HG02870 (cell line): ENCODE measurements around the gene HRNR.
"Not testable (repeated sequence)": the region's sequence is repeated elsewhere in the genome, so short reads cannot be mapped to it uniquely, and the experiment has no call there.

Source experiments
- ATAC-seq: cut with Tn5 transposase; IDR thresholded peaks from one replicate; pipeline ENCODE4 v1.9.1; 2021; ENCODE audit warnings: mild to moderate bottlenecking, moderate library complexity; ENCODE audit not compliant: unreplicated experiment

The HRNR gene

DNA sequence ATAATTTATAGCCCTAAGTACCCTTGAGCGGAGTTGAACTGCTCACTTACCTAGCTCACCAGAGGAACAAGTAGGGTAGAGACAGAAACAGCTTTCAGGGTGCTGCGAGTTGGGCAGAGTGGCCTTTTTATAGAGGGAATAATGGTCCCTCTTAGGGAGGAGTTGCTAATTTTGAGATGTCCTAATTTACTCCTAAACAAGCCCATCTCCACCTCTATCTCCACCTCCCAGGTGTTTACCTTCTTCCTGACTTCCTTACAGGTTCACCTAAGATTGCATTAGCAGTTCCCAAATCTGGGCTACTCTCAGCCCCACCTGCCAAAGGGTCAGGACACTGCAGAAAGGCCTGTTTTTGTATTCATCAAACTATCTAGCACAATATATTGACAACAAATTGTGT lies at the start of gene HRNR:
Gene HRNR, minus strand, starts transcription at position 101 of the 400 bp plus-strand sequence. CDS start 940 bp downstream, outside the sequence.
- ATAC-seq = no peak

DNA sequence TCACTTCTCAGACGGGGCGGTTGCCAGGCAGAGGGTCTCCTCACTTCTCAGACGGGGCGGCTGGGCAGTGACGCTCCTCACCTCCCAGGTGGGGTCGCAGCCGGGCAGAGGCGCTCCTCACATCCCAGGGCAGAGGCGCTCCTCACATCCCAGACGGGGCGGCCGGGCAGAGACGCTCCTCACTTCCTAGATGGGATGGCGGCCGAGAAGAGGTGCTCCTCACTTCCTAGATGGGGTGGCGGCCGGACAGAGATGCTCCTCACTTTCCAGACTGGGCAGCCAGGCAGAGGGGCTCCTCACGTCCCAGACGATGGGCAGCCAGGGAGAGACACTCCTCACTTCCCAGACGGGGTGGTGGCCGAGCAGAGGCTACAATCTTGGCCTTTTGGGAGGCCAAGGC lies 32.4 kb upstream of the HRNR start:
- ATAC-seq = not testable (repeated sequence)

DNA sequence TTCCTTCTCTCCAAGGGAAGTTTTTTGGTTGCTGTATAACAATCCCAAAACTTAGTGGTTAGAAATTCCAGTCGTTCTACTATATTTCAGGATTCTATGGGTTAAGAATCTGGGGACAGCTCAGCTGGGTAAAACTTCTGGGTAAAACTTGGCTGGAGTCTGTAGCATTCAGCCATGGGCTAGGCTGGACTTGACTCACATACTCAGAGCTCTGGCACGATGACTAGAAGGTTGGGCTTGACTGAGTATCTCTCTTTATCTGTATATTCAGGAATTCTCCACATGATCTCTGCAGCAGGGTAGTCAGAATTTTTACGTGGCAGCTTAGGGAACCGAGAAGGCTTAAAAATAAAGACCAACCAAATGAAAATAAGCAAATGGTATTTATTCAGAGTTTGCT lies 28.2 kb upstream of the HRNR start:
- no peak for ATAC-seq

DNA sequence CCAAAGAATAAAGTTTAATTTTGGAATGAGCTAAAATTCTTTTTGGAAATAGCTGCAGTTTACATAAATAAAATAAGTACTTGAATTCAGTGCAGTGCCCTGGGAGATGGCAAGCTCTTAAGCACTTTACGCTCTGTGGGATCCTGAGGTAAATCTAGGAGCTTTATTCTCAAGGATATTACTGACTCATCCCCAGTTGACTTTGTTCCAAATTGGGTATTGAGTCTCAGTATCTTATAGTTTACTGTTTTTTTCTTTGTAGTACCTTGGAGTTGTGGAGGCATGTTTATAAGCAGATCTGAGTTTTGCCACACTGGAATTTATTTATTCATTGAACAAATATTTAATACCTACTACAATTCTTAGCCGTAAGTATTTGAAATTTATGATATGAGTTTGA lies 27.4 kb upstream of the HRNR start:
- ATAC-seq = no peak

DNA sequence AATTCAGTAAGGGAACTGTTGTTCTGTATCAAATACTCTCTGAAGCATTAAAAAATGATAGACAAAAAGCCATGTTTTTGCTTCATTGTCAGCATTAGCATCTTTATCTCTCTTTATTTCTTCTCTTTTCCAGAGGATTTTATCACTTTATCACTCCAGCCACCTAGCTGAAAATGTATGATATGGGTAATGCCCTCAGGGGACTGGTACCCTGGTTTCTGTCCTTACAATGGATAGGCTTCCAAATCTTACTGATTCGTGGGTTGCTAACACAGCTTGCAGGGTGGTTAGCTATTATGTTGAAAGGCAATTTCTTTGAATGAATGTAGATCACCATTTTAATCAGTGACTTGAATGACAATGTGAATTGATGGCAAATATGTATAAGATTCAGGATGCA lies 23.3 kb upstream of the HRNR start:
- ATAC-seq = no peak

DNA sequence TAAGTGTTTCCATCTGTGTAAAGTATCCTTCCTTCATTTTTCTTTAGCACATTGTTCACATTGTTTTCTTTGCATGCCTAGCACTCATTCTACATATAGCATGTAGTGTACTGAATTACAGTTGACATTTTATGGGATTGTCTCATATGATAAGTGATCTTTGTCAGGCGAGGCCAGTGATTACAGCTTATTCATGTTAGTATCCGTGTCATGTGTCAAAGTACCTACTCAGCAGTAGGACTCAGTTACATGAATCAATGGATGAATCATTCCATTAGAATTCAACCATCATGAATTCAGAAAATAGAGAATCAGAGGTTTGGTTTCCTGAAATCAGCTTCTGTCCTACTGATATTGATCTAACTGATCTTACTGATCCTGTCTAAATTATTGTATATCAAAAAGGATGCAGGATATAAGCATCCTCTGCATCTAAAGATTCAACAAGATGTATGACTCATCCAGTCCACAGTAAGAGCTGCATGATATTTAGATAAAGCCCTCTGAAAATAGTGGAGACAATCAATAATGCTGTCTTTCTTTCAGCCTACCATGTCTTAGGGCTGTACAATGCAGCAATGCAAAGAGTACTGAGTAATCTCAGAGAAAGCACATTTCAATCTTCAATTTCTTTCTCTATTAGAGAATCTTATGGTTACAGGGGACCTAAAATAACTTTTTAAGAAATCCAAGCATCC lies 20.7 kb upstream of the HRNR start:
- ATAC-seq = no peak

DNA sequence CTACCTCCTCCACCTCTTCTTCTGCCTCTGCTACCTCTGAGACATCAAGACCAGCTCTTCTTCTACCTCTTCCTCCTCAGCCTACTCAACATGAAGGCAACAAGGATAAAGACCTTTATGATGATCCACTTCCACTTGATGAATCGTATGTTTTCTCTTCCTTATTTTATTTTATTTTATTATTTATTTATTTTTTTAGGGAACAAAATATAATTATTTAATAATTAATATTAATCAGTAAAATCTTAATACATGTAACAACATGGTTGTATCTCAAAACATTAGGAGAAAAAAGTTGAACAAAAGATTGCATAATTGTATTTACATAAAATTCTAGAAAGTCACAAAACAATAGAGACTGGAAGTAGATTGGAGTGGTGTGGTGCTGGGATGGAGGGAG lies 13.1 kb upstream of the HRNR start:
- ATAC-seq = no peak

DNA sequence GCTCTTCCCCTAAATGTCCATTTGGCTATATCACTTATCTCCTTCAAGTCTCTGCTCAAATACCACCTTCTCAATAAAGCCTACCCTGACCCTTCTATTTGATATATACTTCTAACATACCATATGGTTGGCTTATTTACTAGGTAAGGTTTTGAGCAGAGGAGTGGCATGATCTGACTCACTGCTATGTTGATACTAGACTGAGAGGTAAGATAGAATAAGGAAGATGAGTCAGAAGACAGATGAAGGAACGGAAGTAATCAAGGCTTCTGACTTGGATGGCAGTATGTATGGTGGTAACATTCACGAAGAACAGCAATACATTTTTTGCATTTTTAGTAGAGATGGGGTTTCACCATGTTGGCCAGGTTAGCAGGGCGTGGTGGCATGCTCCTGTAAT lies 4.8 kb upstream of the HRNR start:
- no peak for ATAC-seq

DNA sequence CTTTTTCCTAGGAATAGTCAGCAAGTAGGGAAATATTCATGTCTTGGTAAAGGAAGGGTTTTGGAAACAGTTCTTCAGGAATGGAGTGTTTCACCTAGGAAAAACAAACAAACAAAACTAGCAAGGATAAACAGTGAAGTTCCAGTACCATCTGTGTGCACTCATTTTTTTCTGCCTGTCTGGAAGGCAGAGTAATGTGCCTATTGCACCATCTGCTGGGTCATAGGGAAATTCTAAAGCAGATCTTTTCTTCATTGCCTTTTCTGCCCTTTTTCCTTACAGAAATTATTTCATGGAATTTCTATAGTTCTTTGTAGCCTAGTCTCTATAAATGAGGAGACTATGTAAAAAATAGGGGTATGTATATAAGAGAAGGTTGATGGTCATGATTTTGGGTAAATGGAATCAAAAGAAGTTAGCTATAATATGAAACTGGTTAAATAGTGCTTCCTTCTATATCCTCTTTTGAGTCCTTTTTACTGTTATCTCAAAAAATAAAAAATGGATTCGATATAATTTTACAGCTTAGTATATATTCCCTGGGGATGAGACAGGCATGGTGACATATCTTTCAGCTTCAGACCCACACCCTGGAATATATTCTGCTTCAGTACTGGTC lies 3.4 kb upstream of the HRNR start:
- ATAC-seq = no peak

DNA sequence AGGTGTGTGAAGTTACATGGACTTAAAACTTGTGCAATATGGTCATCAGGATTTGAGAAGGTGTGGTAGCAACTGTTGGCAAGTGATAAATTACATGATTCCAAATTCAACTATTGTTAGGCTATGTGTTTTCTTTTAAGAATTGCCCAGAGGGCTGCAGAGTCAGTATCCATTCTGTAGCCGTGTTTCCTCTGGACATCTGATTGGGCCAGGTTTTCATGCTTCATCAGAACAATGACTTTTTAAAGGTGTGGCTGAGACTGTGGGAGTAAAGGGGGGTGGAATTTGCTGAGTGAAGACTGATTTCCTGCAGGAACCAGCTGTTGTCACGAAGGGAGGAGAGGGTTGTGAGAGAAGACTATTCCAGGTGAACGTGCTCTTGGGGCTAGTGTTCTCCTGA lies 1.7 kb upstream of the HRNR start:
- no peak for ATAC-seq

DNA sequence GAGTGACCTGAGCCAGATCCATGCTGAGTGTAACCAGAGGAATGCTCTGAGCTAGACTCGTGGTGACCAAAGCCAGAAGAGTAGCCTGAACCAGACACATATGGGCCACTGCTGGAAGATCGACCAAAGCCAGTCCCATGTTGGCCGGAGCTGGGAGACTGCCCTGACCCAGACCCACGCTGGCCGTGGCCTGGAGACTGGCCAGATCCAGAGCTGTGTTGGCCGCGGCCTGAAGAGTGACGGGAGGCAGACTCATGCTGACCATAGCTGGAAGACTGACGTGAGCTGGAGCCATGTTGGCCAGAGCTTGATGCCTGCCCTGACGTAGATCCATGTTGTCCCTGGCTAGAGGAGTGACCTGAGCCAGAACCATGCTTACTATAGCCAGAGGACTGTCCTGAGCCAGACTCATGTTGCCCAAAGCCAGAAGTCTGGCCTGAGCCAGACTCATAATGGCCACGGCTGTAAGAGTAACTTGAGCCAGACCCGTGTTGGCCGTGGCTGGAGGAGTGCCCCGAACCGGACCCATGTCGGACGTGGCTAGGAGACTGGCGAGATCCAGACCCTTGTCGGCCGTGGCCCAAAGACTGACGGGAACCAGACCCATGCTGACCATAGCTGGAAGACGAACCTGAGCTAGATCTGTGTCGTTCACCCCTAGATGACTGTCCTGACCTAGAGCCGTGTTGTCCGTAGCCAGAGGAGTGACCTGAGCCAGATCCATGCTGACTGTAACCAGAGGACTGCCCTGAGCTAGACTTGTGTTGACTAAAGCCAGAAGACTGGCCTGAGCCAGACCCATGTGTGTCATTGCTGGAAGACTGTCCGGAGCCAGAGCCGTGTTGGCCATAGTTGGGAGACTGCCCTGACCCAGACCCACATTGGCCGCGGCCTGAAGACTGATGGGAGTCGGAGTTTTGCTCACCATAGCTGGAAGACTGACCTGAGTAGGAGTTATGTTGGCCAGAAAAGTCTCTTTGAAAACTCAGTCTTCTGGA lies 3.5 kb downstream of the HRNR start:
- no peak for ATAC-seq

DNA sequence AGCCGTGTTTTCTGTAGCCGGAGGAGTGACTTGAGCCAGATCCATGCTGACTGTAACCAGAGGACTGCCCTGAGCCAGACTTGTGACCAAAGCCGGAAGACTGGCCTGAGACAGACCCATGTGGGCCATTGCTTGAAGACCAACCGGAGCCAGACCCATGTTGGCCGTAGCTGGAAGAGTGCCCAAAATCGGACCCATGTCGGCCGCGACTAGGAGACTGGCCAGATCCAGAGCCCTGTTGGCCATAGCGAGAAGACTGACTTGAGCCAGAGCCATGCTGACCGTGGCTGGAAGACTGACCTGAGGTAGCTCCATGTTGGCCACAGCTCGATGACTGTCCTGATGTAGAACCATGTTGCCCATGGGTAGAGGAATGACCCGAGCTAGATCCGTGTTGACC lies 4.6 kb downstream of the HRNR start:
- not testable (repeated sequence) for ATAC-seq

DNA sequence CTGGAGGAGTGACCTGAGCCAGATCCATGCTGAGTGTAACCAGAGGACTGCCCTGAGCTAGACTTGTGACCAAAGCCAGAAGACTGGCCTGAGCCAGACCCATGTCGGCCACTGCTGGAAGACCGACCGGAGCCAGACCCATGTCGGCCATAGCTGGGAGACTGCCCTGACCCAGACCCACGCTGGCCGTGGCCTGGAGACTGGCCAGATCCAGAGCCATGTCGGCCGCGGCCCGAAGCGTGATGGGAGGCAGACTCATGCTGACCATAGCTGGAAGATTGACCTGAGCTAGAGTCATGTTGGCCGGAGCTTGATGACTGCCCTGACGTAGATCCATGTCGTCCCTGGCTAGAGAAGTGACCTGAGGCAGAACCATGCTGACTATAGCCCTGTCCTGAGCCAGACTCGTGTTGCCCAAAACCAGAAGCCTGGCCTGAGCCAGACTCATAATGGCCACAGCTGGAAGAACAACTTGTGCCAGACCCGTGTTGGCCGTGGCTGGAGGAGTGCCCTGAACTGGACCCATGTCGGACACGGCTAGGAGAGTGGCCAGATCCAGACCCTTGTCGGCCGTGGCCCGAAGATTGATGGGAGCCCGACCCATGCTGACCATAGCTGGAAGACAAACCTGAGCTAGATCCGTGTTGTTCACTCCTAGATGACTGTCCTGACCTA lies 5.1 kb downstream of the HRNR start:
- no peak for ATAC-seq

DNA sequence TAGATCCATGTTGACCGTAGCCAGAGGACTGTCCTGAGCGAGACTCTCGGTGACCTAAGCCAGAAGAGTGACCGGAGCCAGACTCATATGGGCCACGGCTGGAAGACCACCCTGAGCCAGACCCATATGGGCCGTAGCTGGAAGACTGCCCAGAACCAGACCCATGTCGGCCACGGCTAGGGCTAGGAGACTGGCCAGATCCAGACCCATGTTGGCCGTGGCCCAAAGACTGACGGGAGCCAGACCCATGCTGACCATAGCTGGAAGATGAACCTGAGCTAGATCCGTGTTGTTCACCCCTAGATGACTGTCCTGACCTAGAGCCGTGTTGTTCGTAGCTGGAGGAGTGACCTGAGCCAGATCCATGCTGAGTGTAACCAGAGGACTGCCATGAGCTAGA lies 8.4 kb downstream of the HRNR start:
- not testable (repeated sequence) for ATAC-seq

DNA sequence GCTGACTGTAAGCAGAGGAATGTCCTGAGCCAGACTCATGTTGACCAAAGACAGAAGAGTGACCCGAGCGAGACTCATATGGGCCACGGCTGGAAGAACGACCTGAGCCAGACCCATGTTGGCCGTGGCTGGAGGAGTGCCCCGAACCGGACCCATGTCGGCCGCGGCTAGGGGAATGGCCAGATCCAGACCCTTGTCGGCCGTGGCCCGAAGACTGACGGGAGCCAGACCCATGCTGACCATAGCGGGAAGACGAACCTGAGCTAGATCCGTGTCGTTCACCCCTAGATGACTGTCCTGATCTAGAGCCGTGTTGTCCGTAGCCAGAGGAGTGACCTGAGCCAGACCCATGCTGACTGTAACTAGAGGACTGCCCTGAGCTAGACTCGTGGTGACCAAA lies 9.1 kb downstream of the HRNR start:
- ATAC-seq = not testable (repeated sequence)

DNA sequence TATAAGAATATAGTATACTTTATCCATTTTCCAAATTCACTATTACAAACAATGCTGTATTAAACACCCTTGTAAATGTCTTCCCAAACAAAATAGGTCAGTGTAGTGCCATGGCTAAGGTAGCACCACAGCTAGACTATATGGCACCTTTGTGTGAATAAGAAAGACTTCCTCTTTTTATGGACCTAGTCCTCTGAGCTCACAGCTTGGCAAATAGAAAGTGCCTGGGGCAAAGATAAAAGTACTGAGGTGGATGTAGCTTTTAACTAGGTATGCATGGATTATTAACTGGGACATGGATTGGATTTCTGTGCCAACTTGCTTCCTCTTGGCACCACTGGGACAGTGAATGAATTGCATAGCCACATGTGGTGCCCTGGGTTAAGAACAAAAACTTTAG lies 25.0 kb downstream of the HRNR start:
- no peak for ATAC-seq

DNA sequence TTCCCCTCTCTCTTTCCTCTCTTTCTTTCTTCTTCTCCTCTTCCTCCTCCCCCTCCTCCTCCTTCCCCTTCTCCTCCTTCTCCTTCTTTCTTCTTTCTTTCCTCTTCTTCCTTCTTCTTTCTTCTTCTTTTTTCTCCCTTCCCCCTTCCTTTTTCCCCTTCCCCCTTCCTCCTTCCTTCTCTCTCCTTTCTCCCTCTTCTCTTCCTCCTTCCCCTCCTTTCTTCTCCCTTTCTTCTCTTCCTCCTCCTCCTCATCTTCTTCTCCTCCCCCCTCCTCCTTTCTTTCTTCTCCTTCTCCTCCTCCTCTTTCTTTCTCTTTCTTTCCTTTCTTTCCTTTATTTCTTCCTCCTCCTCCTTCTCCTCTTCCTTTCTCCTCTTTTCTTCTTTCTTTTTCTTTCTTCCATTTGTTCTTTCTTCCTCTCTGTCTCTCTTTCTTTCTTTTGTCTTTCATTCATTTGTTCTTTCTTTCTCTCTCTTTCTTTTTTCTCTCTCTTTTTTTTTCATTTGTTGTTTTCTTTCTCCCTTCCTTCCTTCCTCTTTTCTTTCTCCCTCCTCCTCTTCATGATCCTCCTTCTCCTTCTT lies 26.5 kb downstream of the HRNR start:
- ATAC-seq = no peak

DNA sequence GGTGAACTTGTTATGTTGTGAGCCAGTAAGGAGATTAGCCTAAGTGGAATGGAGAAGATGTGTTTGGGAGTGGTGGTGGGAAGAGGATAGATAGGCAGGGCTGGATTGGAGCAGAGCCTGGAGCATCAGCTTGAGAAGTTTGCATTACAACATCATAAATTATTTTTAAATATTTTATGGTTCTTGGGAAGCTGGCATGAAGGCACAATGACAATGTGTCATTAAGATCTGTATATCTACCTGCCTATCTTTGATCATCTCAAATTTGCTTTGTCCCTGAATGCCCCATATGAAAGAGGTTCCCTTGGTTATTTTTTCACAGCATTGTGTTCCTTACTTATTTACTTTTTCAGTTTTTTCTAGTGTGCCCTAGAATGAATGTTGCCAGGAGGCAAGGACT lies 32.3 kb downstream of the HRNR start:
- no peak for ATAC-seq

DNA sequence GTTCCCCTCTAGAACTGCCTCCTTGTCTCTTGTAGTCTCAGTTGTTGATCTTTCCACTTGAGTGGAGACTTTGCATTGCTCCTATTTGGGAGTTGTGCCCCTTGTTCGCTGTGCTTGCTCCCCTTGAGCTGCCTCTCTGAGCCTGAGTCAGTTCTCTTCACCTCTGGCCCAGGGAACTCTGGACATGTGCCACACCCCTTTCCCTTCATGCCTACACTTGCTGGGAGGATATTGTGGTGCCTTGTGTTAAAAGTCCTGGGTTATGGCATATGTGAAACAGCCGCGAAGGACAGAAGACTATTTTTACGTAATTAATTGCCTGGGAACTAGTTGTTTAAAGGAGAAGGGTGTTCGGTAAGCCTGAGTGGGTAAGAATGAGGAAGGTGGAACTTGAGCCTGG lies 32.7 kb downstream of the HRNR start:
- ATAC-seq = no peak

DNA sequence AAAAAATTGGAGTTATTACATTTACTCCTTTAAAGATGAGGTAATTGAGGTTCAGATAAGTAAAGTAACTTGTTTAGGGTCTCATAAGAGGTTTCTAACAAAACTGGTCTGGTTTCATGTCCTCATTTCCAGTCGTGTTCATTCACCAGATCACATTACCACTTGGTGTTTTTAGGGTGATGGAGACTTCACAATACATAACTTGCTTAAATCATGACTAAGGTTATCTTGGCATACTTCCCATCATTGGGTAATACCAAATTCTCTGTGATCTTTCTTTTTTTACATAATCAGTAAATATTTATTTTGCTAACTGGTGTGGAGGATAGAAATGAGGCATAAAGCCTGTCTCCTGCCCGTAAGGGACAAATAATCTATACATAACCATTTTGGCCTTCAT lies 33.4 kb downstream of the HRNR start:
- no peak for ATAC-seq
